Stimulated activated naive CD8-positive, alpha-beta T cell treated with anti-CD3 and anti-CD28 coated beads, Interleukin-15, Interleukin-2, amounts not matched to agents 100 ng/mL and 50 ng/mL, for 24 hours (primary cell): ENCODE measurements around the gene RASSF5.

Source experiments
- H3K27ac Mint-ChIP-seq: one replicate; pipeline ENCODE4 v1.8.0; 2021; ENCODE audit warnings: mild to moderate bottlenecking, mixed read lengths
- H3K27me3 Mint-ChIP-seq: one replicate; pipeline ENCODE4 v1.8.0; 2021; ENCODE audit warnings: mixed read lengths
- H3K36me3 Mint-ChIP-seq: one replicate; pipeline ENCODE4 v1.8.0; 2021; ENCODE audit warnings: low read depth, mixed read lengths
- H3K4me1 Mint-ChIP-seq: one replicate; pipeline ENCODE4 v1.8.0; 2021; ENCODE audit warnings: low read depth, mixed read lengths
- H3K4me3 Mint-ChIP-seq: one replicate; pipeline ENCODE4 v1.8.0; 2021; ENCODE audit warnings: mild to moderate bottlenecking, mixed read lengths
- H3K9me3 Mint-ChIP-seq: one replicate; pipeline ENCODE4 v1.8.0; 2021; ENCODE audit warnings: mixed read lengths

Gene RASSF5

DNA sequence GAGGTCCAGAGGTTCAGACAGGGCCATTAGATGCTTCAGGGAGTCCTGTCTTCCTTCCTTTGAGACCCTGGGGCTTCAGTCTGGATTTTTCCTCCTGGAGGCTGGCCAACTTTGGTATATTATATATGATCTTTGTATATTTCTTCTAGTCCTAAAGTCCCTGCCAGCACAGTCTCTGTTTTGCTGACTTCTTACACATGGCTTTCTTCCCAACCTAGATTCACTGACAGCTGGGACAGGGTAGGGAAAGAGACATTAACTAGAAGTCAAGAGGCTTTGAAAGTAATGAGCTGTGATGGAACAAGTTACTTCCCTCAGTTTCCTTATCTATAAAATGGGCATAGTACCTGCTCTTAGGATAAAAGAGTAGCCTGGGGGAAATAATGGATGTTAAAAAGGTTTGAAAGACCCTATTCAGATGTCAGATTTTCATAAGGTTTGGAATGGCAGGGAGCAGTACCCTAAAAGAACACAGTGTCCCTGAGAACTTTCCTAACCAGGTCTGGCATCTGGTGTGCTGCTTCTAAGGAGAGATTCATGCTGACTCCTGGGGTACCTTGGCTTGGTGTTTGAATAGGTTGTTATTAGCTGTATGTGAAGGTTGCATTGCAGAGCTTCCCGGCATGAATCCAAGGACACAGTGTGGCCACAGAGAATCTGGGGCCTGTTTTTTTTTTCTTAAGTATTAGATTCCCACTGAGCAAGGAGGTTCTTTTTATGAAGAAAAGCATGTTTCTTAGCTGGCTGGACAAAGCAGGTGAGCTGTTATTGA, 47.6 kb downstream of the RASSF5 start:
- H3K27me3 Mint-ChIP-seq, result no peaks in the 10 kb centered on the region
- H3K4me3 Mint-ChIP-seq, result peak overlapping the region; percentile 98
- peaks cover 23% of the 10 kb centered on the region for H3K36me3 Mint-ChIP-seq
- peaks cover 64% of the 10 kb centered on the region for H3K4me1 Mint-ChIP-seq
- H3K9me3 Mint-ChIP-seq, result no peaks in the 10 kb centered on the region
- peak overlapping the region; percentile 89 for H3K27ac Mint-ChIP-seq

DNA sequence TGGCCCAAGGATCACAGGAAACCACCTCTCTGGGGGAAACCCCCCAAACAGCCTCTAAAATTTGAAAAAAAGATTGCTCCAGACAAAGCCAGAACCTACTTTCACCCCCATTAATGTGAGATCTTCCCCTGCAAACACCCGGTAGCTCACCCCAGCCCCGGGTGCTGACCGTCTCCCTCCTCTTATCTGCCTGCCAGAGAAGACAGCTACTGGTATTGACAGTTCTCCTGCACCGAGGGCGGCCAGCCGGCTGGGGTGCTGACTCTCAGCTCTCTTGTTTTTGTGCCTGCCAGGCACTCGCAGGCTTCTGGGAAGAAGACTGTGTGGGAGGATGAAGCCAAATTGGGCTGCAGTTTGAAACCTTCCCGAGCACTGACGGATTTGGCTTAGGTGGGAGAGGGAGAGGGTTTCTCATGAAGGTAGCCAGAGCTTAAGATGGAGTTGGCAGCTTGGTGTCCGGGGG, 48.2 kb downstream of the RASSF5 start:
- peak overlapping the region; percentile 89 for H3K27ac Mint-ChIP-seq
- H3K27me3 Mint-ChIP-seq, result no peaks in the 10 kb centered on the region
- H3K4me3 Mint-ChIP-seq, result peak overlapping the region; percentile 98
- peaks cover 30% of the 10 kb centered on the region for H3K36me3 Mint-ChIP-seq
- no peaks in the 10 kb centered on the region for H3K9me3 Mint-ChIP-seq
- H3K4me1 Mint-ChIP-seq, result peaks cover 67% of the 10 kb centered on the region

DNA sequence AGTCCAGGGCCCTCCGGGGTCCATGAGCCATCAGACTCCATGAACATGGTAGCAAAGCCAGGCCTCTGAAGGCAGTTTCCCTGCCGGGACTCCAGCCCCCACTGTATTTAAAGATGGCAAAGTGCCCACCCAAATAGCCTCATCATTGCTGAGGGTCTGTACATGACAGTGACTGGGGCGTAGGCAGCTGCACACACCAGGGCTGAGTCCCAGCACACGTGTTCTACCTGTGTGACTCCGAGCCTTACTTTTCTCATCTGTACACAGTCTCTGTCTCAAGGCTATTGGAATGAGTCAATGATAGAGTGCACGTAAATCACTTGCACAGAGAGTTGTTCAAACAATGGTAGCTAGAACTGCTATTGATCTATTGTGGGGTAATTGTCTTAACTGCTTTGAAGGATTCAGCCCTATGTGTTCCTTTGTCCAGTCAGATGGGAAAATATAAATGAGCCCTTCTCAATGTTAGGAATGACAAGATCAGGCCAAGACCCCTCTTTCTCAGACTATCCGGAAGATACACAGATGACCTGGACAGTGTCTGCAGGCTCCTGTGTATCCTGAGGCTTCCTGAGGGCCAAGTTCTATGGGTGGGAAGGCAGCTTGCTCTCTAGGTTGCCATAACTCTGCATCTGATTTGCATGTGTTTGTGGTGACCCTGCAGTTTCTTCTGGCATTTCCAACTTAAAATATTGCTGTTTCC, 48.9 kb downstream of the RASSF5 start:
- peaks cover 72% of the 10 kb centered on the region for H3K4me1 Mint-ChIP-seq
- H3K9me3 Mint-ChIP-seq, result no peaks in the 10 kb centered on the region
- peak overlapping the region; percentile 89 for H3K27ac Mint-ChIP-seq
- peaks cover 37% of the 10 kb centered on the region for H3K36me3 Mint-ChIP-seq
- H3K4me3 Mint-ChIP-seq, result peak overlapping the region; percentile 98
- H3K27me3 Mint-ChIP-seq, result no peaks in the 10 kb centered on the region

DNA sequence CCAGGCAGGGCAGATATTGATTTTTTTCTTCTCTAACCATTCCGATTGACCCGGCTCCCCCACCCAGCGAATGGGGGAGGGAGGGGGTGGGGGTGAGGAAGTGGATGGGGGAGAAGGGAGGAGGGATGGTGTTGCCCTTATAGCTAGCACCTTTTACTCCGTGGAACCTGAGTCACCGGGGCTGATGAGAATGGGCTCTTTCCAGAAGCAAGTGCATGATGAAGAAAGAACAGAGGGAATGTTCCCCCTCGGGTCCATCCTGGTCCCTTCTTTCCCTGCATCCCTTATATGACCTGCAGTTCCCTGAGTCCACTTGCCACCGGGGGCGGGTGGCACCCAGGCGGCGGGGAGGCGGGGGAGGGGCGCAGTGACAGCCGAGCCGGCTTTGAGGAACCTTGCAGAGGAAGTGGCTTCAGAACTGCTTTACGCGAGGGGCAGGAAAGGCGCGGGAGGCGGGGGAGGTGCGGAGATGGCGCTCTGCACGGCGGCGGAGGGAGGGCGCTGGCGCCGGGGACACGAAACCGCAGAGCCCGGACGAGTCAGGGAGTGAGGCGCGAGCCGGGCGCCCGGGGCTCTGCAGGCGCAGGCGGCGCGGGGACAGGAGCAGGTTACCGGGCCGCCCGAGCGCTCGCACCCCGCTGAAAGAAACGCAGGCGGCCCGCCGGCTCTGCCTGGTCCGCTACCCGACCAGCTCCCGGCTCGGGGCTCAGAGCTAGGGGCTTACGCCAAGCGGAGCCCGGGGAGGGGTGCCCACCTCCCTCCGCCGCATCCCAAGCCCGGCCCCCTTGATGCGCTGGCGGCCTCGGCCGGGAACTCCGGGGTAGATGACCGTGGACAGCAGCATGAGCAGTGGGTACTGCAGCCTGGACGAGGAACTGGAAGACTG, 49.7 kb downstream of the RASSF5 start:
- Mint-ChIP-seq H3K27me3 (no peaks in the 10 kb centered on the region), H3K4me1 (peaks cover 72% of the 10 kb centered on the region), H3K4me3 (peak overlapping the region; percentile 98), H3K36me3 (peaks cover 44% of the 10 kb centered on the region), H3K27ac (peak overlapping the region; percentile 100), H3K9me3 (no peaks in the 10 kb centered on the region)

DNA sequence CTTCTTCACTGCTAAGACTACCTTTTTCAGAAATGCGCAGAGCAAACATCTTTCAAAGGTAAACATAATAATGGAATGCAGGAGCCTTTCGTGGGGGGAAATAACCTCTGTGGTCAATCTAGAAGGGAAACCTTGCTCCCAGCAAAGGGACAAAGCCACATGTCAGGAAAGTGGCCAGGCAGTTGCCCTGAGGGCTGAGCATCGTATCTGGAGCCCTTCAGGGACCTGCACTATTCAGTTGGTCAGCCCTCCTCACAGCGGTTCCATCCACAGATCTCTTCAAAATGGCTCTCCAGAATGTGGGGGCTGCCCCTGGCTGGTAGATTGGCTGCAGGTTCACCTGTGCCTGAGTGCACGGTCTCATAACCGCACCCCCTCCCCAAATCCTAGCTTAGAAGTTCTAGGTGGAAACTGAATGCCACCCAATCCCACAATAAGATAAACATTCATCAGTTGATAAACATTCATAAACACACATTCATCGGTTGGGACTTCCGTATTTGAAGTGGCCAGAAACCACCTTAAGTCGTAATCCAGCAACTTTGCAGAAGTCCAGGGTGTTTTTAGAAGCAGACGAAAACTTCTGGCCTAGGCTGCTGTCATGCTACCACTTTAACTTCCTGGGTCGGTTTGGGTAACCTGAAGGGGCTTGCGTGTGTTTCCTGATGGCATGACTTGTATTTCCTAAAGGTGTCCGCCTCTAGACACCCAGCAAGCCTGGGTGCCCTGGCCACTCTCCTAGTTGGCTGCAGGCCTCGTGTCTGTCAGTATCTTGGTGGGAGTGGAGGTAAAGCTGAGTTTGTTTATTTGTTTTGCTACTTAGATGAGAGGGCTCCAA, 50.5 kb downstream of the RASSF5 start:
- peaks cover 53% of the 10 kb centered on the region for H3K36me3 Mint-ChIP-seq
- no peaks in the 10 kb centered on the region for H3K9me3 Mint-ChIP-seq
- H3K4me3 Mint-ChIP-seq, result peak overlapping the region; percentile 98
- H3K27me3 Mint-ChIP-seq, result no peaks in the 10 kb centered on the region
- peaks cover 72% of the 10 kb centered on the region for H3K4me1 Mint-ChIP-seq
- H3K27ac Mint-ChIP-seq, result peak overlapping the region; percentile 100

DNA sequence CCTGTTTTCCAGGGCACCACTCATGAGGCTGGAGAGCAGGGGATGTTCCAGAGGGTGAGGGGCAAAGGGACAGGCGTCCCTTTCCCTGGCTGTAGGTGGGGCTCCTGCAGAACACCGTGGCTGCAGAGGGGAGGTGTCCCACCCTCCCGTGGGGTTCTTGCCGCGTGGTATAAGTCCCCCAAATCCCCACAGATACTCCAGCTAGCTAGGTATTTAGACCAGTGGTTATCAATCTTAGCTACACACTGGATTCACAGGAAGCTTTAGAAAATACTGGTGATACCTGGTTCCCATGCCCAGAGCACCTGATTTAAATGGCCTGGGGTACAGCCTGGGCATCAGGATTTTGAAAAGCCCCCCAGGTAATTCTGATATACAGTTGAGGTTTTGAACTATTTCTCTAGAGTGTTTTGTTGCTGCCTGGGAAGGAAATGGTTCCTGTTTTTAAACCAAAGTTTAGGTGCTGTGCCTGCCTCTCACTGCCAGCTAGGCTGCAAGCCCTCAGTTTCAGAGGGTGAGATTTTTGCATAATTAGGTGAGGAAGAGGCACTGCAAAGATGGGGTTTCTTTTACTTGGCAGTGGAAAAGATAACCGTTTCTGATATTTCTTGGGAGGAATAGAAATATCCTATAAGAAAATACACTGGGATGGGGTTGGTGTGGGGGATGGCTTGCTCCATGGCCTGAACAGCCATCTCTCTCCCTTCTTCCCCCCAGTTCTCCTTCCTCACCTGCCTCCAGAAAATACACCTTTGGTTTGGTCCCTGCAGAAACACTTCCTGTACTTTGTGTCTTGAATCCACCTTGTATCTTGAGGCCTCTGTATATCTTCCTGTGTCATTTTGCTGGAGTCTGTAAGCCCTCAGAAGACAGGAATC, 51.7 kb downstream of the RASSF5 start:
- H3K27me3 Mint-ChIP-seq, result no peaks in the 10 kb centered on the region
- H3K36me3 Mint-ChIP-seq, result peaks cover 65% of the 10 kb centered on the region
- no peaks in the 10 kb centered on the region for H3K9me3 Mint-ChIP-seq
- H3K4me3 Mint-ChIP-seq, result peak overlapping the region; percentile 98
- H3K27ac Mint-ChIP-seq, result peak overlapping the region; percentile 100
- H3K4me1 Mint-ChIP-seq, result peaks cover 74% of the 10 kb centered on the region

DNA sequence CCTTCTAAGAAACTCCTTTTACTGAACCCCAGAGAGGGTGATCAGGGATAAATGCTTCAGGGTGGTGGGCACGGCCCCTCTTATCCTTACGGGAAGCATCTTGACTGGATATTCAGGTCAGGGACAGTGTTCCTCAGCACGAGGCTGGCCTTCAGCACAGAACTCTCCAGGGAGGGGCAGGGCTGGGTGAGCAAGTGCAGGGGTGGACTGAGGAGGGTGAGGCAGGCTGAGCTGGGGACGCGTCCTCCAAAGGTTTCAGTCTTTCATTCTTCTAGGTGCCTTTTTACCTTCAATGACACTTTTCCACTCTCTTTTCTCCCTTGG, 52.3 kb downstream of the RASSF5 start:
- H3K4me3 Mint-ChIP-seq, result peak overlapping the region; percentile 98
- no peaks in the 10 kb centered on the region for H3K9me3 Mint-ChIP-seq
- H3K4me1 Mint-ChIP-seq, result peaks cover 74% of the 10 kb centered on the region
- H3K27me3 Mint-ChIP-seq, result no peaks in the 10 kb centered on the region
- peaks cover 71% of the 10 kb centered on the region for H3K36me3 Mint-ChIP-seq
- H3K27ac Mint-ChIP-seq, result peak overlapping the region; percentile 100

DNA sequence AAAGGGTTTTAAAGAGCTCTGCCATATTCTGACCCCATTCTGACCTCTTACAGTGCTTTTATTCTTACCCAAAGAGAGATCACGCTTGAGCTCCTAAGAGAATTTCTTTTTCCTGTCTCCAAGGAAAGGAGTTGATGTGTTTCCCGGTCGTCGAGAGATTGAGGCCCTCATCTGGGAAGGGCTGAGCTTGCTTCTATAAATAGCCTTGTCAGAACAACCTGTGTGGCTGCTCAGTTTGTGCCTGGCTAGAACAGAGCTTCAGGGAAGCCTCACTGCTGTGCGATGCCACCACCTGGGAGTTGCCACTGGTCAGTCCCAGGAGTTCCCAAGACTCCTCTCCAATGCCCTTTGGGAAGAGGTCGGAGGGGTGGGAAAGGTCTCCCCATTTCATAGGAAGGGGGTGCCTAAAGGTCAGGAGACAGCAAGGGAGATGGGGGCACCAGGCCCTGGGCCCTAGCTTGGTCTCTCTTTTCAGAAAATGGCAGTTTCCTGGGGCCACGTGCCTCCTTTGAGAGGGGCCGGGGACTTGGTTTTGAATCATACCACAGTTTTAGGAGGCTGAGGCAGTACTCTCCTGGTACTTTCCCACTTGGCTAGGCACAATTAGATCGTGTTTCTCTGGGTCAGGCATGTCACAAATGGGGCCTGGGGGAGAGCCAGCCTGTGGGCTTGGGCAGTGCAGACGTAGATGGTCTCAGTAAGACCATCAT, 52.8 kb downstream of the RASSF5 start:
- Mint-ChIP-seq H3K4me1 (peaks cover 74% of the 10 kb centered on the region), H3K4me3 (peak overlapping the region; percentile 98), H3K27ac (peak overlapping the region; percentile 100), H3K36me3 (peaks cover 76% of the 10 kb centered on the region), H3K9me3 (no peaks in the 10 kb centered on the region), H3K27me3 (no peaks in the 10 kb centered on the region)

DNA sequence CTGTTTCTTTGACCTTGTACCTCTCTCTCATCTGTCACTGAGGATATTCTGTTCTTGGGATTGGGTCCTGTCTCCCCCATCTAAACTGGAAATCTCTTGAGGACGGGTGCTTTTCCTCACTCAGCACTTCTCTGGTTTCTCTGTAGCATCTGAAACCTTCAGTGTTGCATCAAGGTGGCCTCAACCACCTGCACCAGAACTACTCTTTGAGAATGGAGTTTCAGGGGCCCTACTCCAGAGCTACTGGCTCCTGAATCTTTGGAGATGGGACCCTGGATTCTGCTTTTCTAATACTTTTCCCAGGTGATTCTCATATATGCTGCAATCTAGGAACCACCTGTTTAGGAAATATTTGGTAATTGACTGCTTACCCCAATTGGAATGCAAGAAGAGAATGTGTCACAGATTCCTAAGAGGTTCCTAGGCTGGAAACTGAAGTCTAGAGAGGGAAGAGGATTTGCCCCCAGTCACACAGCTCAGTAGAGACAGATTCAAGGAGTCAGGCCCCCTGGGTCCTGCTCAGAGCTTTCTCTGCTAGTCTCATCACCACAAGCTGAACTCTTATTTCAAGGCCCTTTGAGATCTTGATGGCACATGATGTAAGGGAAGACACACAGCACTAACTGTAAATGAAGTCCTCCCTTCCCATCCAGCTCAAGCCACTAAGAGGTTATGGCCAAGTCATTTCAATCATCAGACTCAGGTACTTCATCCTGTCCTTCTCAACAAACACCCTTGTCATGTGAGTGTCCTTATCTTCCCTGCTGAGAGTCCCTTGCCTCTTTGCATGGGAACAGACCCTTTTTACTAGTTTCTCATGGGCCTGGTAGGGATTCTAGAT, 56.3 kb downstream of the RASSF5 start:
- Mint-ChIP-seq H3K9me3 (no peaks in the 10 kb centered on the region), H3K36me3 (peaks cover 98% of the 10 kb centered on the region), H3K4me1 (peaks cover 92% of the 10 kb centered on the region), H3K27ac (peak overlapping the region; percentile 100), H3K27me3 (no peaks in the 10 kb centered on the region), H3K4me3 (peak overlapping the region; percentile 98)

DNA sequence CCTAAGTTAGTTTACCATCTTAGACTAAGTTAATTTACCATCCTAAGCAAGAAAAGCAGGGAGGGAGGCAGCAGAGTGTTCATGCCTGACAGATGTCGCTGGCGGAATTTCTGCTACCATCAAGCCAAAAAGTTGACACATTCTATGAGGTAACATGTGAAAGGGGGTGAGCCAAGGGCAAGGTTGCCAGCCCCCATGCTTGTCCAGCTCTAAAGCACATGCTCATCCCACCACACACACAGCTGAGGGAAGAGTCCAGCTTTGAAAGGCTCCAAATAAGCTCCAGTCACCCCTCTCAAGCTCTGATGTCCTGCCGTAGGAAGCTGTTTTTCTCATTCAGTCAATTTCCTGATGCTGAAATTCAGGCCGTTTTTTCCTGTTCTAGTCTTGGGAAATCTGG, 58.7 kb downstream of the RASSF5 start:
- peaks cover 100% of the 10 kb centered on the region for H3K4me1 Mint-ChIP-seq
- H3K36me3 Mint-ChIP-seq, result peaks cover 94% of the 10 kb centered on the region
- H3K4me3 Mint-ChIP-seq, result peak overlapping the region; percentile 98
- H3K27me3 Mint-ChIP-seq, result no peaks in the 10 kb centered on the region
- no peaks in the 10 kb centered on the region for H3K9me3 Mint-ChIP-seq
- H3K27ac Mint-ChIP-seq, result peak overlapping the region; percentile 100

DNA sequence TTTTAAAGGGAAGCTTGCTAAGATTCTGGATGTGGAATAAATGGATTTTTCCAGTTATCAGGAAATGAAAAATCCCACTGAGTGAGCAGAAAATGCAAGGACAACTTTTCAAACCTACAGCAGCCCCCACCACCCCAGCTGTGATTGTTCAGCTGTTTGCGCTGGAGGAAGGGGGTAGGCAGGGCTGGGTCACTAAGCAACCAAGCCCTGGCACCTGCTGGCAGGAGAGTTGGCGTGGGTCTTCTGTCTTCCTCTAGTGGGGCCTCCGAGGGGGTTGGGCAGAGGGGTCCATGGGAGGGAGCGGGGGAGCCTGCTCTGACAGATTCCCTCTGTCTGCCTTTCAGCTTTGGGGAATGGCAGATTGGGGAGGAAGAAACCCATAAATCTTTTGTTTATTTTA, 59.7 kb downstream of the RASSF5 start:
- Mint-ChIP-seq H3K4me3 (peak overlapping the region; percentile 98), H3K36me3 (peaks cover 94% of the 10 kb centered on the region), H3K4me1 (peaks cover 100% of the 10 kb centered on the region)

DNA sequence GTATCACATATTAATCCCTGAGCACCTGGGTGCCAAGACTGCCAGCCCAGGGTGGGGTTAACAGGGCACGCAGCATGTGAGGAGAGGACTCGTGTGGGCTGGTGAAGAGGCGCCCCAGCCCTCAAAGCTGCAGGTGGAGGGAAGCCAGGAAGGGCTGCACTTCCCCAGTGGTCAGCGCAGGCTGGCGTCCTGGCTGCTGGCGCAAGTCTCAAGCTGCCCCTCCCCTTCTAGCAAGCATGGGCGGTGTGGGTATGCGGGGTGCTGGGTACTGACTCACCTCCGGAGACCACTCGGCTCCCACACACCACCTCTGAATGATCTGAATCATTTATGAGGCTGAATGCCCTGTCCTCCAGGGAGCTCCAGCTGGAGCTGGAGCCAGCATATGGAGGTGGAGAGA, 60.9 kb downstream of the RASSF5 start:
- no peaks in the 10 kb centered on the region for H3K9me3 Mint-ChIP-seq
- H3K27ac Mint-ChIP-seq, result peak overlapping the region; percentile 100
- no peaks in the 10 kb centered on the region for H3K27me3 Mint-ChIP-seq
- H3K4me1 Mint-ChIP-seq, result peaks cover 100% of the 10 kb centered on the region
- peaks cover 94% of the 10 kb centered on the region for H3K36me3 Mint-ChIP-seq
- H3K4me3 Mint-ChIP-seq, result peak overlapping the region; percentile 98

More for the DNA sequence above, 59.7 kb downstream of the RASSF5 start:
- no peaks in the 10 kb centered on the region for H3K27me3 Mint-ChIP-seq
- H3K27ac Mint-ChIP-seq, result peak overlapping the region; percentile 100
- H3K9me3 Mint-ChIP-seq, result no peaks in the 10 kb centered on the region
